ENCODE results near the gene TMEM269. TPM values are rescaled to one million over a fixed set of nuclear protein-coding genes. Genes with fewer than 3 reads are reported as not detected.

The TMEM269 gene
- total and polyA plus RNA-seq, 12 donors = 0.03 to 1.1 (median 0.08) TPM; not detected in 8

DNA sequence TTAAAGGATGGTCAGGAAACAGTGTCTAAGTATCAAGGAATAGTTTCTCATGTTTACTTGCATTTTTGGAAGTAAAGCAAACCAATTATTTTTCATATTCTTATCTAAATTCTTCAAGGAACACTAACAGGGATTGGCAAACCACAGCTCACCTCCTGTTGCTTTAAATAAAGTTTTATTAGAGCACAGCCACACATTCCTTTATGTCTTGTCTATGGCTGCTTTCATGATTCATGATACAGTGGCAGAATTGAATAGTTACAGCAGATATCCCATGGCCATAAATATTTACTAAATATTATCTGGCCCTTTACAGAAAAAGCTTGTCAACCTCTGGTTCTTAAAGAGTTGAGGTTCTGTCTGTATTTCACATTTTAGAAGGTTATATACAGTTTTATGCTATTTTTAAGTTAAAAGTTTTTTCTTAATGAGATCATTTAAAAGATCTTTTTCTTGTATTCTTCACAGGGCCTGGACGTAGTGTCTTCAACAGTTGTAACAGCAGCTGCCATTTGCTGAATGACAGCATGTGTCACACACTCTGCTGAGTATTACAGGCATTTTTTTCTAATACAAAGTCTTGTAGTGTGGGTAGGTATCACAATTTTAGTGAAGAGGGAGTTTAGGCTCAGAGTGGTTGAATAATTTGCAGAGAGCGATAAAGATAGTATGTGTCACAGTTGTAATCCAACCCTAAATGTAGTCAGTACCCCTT, 64.2 kb downstream of the TMEM269 start:
- Histone ChIP-seq H3K4me1 (replicated peaks in 1 of 2) (peaks cover 0 to 26% of the 10 kb centered on the region in 2 donors), H3K27ac (no peak overlapping the region), H3K9me3 (replicated peaks in 1 of 3) (no peaks in the 10 kb centered on the region), H3K36me3 (replicated peaks in 1 of 2) (peaks cover 0 to 7% of the 10 kb centered on the region in 2 donors), H3K27me3 (no peaks in the 10 kb centered on the region), H3K4me3 (no peak overlapping the region)
- no peak for DNase-seq
- intact Hi-C loops (cut with DNase I) = no loop called here
- 89 to 97% (median 95%) methylated on average over 2 of the region's 2 CpGs for WGBS, 4 donors
- TF ChIP-seq CTCF (IDR thresholded peaks at IDR 0.05) = no peak
- TF ChIP-seq POLR2A (IDR thresholded peaks at IDR 0.05) = no peak

GRCh38 chr1:42849944-42850343, 65.2 kb downstream of the TMEM269 start:
- WGBS, 4 donors = 96 to 98% (median 97%) methylated on average over 5 of the region's 5 CpGs
- intact Hi-C loops (cut with DNase I) = no loop called here

More at GRCh38 chr1:42849944-42850343, 65.2 kb downstream of the TMEM269 start:
- no peaks in the 10 kb centered on the region for H3K27me3 ChIP-seq
- no peak for DNase-seq
- TF ChIP-seq CTCF (IDR thresholded peaks at IDR 0.05) = no peak
- no peak for TF ChIP-seq POLR2A (IDR thresholded peaks at IDR 0.05)
- H3K4me1 ChIP-seq (replicated peaks in 1 of 2) = peaks cover 0 to 22% of the 10 kb centered on the region in 2 donors
- peaks cover 0 to 7% of the 10 kb centered on the region in 2 donors for H3K36me3 ChIP-seq (replicated peaks in 1 of 2)
- no peak overlapping the region for H3K27ac ChIP-seq
- H3K4me3 ChIP-seq = no peak overlapping the region
- no peaks in the 10 kb centered on the region for H3K9me3 ChIP-seq (replicated peaks in 1 of 3)

Other genes with a start within 250 kb of the TMEM269 start
- 10 to 100 TPM; 17.5 to 56.5 (median 28.1) TPM for gene PPIH, start 126.6 kb upstream of the TMEM269 start, total RNA-seq
- gene PPIH, start 126.6 kb upstream of the TMEM269 start, polyA plus RNA-seq = 10 to 100 TPM; 19.6 to 41.7 (median 39.3) TPM
- gene YBX1, start 102.6 kb upstream of the TMEM269 start, total RNA-seq = 100 to 1,000 TPM; 281 to 513 (median 356) TPM
- 100 to 1,000 TPM; 285 to 995 (median 300) TPM for gene YBX1, start 102.6 kb upstream of the TMEM269 start, polyA plus RNA-seq
- under 1 TPM in 1 of 9 donors, not detected in 8; 0.91 TPM for gene CLDN19, start 44.8 kb upstream of the TMEM269 start, total RNA-seq
- gene CLDN19, start 44.8 kb upstream of the TMEM269 start, polyA plus RNA-seq = under 1 TPM in 1 of 3 donors, not detected in 2; 0.20 TPM
- 10 to 100 TPM; 30.3 to 84.7 (median 40.5) TPM for gene P3H1, start 18.0 kb upstream of the TMEM269 start, total RNA-seq
- 100 to 1,000 TPM in 1 of 3 donors, 10 to 100 TPM in 2; 23.7 to 178 (median 81.0) TPM for gene P3H1, start 18.0 kb upstream of the TMEM269 start, polyA plus RNA-seq
- gene C1orf50, start 17.7 kb upstream of the TMEM269 start, total RNA-seq = 10 to 100 TPM in 2 of 9 donors, 1 to 10 TPM in 7; 2.2 to 10.5 (median 7.9) TPM
- 10 to 100 TPM in 1 of 3 donors, 1 to 10 TPM in 2; 3.6 to 13.5 (median 6.9) TPM for gene C1orf50, start 17.7 kb upstream of the TMEM269 start, polyA plus RNA-seq
- gene ERMAP, start 32.1 kb downstream of the TMEM269 start, total RNA-seq = 10 to 100 TPM in 8 of 9 donors, 1 to 10 TPM in 1; 8.1 to 24.7 (median 21.4) TPM
- gene ERMAP, start 32.1 kb downstream of the TMEM269 start, polyA plus RNA-seq = 10 to 100 TPM in 2 of 3 donors, 1 to 10 TPM in 1; 8.3 to 11.5 (median 10.9) TPM
- 10 to 100 TPM in 7 of 9 donors, 1 to 10 TPM in 2; 4.5 to 41.3 (median 14.5) TPM for gene SVBP, start 32.4 kb downstream of the TMEM269 start, total RNA-seq
- gene SVBP, start 32.4 kb downstream of the TMEM269 start, polyA plus RNA-seq = 10 to 100 TPM; 16.0 to 23.1 (median 20.4) TPM
- 10 to 100 TPM in 5 of 9 donors, 1 to 10 TPM in 4; 7.6 to 17.4 (median 10.7) TPM for gene ZNF691, start 61.6 kb downstream of the TMEM269 start, total RNA-seq
- gene ZNF691, start 61.6 kb downstream of the TMEM269 start, polyA plus RNA-seq = 10 to 100 TPM; 14.5 to 23.6 (median 20.8) TPM
- 100 to 1,000 TPM in 1 of 9 donors, 10 to 100 TPM in 8; 15.4 to 123 (median 27.6) TPM for gene SLC2A1, start 173.9 kb downstream of the TMEM269 start, total RNA-seq
- gene SLC2A1, start 173.9 kb downstream of the TMEM269 start, polyA plus RNA-seq = 10 to 100 TPM in 1 of 3 donors, 1 to 10 TPM in 2; 4.6 to 12.3 (median 9.3) TPM

Data from adrenal gland (tissue), 12 donors.